Measurements from ENCODE around the gene ARID5B. TPM values are rescaled to one million over a fixed set of nuclear protein-coding genes. Genes with fewer than 3 reads are reported as not detected.

The ARID5B gene
- total RNA-seq, 1 donor from 2014 or later = 63.8 TPM

DNA sequence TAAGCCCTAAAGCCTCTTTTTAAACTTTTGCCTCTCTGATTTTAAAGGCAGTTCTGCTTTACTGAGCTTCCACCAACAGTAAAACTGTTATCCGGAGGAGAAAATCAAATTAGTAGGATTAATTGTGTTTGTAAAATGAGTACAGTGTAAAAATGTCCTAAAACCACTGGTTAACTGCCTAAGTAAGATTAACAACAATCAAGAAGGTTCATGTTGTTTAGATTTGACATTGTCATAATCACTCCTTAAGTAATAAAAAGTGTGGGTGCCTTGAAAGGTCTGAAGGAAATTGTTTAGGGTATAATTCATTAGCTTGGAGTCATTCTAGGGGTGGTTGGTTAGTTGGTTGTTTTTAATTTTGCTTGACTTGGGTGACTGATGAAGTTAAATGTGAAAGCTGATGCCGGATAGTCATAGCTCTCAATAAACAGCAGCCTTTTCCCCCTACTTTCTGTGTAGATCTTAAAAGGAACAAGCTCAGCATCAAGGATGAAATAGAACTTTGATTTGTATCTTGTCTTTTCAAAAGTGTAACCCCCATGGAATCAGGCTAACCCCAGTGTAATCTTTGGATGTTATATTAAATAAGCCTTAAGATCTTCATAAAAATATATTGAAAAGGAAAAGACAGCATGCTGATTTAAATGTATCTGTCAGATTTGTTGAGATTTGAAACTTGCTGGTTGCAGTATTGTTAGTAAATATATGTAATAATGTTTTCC is 148.3 kb downstream of the ARID5B start:
- intact Hi-C loops (cut with DNase I) = loop anchor here (10.0 kb wide), 1 partner anchor 195 kb away; no protein-coding TSS in a partner anchor
- ATAC-seq (no peak), DNase-seq (ENCODE audit: low spot score) (no peak)

DNA sequence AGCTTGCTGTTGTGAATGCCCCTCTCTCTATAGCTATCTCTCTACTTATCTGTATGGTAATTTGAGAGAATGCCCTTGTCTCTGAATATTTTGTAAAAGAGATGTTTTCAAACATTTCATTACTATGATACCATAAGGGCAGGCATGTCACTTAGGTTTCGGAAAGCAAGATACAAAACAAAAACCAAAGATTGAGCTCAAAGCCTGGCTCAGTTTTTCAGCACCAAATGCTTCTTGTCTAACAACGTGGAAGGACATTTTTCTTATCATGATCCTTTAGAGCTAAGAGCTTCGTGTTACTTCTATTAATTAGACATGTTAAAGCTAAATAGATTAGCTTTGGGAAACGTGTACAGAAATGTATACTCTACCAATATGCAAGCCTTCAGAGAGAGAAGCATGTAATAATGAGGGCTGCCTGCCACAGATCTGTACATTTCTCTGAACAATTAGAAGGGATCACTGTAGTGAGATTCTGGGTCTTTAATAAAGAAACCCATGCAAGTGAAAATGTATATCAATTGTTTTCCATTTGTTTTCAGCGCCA is 148.9 kb downstream of the ARID5B start:
- ATAC-seq (no peak), DNase-seq (ENCODE audit: low spot score) (no peak)
- intact Hi-C loops (cut with DNase I) = no loop called here

GRCh38 chr10:62050893-62051433 is 149.5 kb downstream of the ARID5B start:
- ATAC-seq (peak; percentile 29), DNase-seq (ENCODE audit: low spot score) (no peak)
- intact Hi-C loops (cut with DNase I) = no loop called here

DNA sequence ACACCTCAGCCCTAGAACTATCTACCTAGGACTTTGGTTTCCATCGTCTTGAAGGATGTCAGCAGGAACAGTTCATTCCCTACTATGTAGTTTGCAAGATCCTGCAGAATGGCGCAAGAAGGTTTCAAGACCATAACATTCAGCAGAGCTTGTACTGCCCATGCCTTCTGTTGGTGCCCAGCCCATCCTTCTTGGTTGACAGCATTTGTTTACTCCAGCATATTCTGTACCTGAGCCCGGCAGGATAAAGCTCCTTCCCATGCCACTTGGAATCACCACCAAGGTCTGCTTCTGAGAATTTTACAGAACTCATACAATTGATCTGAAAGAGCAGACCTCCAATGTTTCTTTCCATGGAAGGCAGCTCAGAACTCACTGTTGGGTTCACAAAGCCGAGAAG is 150.8 kb downstream of the ARID5B start:
- DNase-seq (ENCODE audit: low spot score) (no peak), ATAC-seq (no peak)
- intact Hi-C loops (cut with DNase I) = no loop called here

DNA sequence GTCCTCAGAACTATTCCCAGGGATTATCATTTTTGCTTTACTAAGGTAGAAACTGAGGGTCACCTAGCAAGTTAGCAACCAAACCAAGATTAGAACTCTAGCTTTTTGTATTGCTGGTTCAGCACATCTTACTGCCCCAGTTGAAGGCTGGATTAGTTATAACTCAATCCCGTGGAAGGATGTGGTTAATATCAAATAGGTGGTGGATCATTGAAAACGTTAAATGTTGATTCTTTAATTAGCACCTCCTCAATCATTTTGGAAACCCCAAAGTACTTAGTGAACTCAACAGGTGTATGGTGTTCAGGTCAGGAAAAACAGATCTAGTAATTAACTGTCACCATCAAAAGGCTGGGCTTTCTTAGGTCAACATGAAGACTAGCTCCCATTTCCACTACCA is 152.4 kb downstream of the ARID5B start:
- intact Hi-C loops (cut with DNase I) = no loop called here
- no peak for ATAC-seq
- no peak for DNase-seq (ENCODE audit: low spot score)

DNA sequence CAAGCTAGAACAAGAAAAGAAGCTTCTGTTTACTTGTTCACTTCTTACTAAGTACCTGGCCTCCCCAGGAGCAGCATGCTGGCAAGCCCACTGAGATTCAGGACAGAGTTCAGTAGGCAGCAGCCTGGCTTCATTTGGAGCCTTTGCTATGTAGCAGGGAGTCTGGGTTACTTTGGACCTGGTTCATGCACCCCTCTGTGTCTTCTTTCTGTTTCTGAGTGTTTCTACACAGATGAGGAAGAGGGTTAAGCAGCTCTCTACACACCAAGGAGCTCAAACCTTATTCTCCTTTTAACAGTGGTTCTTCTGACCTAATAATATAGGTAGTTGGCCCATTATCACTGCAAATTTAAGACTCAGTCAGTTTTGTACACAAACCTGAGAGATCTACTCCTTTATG is 152.9 kb downstream of the ARID5B start:
- intact Hi-C loops (cut with DNase I) = no loop called here
- ATAC-seq = no peak
- DNase-seq (ENCODE audit: low spot score) = no peak

- no peak for ATAC-seq
- DNase-seq (ENCODE audit: low spot score) = no peak
- intact Hi-C loops (cut with DNase I) = no loop called here
These were observed 153.3 kb downstream of the ARID5B start for GRCh38 chr10:62054830-62055229.

- intact Hi-C loops (cut with DNase I) = no loop called here
- no peak for DNase-seq (ENCODE audit: low spot score)
- no peak for ATAC-seq
These were observed 154.7 kb downstream of the ARID5B start for GRCh38 chr10:62056219-62056618.

DNA sequence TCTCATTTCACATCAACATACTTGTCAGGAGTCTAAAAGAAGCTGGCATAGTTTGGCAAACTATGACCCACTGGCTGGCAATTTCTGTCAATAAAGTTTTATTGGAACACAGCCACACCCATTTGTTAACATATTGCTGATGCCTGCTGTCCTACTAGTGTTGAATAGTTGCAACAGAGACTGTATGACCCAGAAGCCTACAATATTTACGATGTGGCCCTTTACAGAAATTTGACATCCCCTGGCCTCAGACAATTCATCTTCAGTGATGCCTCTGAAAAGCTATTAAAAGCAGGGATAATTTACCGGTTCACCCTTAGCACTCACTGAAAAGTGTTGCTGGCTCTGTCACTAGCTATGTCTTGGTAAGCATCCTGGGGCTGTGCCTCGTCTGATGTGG is 155.2 kb downstream of the ARID5B start:
- ATAC-seq (peak; percentile 6), DNase-seq (ENCODE audit: low spot score) (no peak)
- intact Hi-C loops (cut with DNase I) = no loop called here

- ATAC-seq (peak; percentile 83), DNase-seq (ENCODE audit: low spot score) (no peak)
- intact Hi-C loops (cut with DNase I) = no loop called here
These were observed 155.9 kb downstream of the ARID5B start for GRCh38 chr10:62057359-62057758.

GRCh38 chr10:62057850-62058249 is 156.4 kb downstream of the ARID5B start:
- intact Hi-C loops (cut with DNase I) = no loop called here
- DNase-seq (ENCODE audit: low spot score) = no peak
- ATAC-seq = no peak

DNA sequence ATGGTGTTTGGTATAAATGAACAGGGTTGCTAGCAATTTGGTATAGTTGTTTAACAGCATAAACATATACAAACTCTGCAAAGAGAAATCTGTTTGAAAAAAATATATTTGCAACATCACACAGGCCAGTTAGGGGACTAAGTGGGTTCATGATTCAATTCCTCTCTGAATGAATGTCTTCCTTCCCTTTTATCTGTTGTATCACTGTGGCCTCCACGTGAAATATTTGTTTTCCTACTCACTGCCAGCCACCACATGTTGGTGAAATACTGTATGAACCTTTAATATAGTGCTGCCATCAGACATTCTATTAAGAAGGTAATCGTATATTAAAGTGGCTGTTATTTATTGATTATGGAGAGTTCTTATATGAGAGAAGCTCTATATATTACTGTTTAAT is 157.0 kb downstream of the ARID5B start:
- intact Hi-C loops (cut with DNase I) = no loop called here

GRCh38 chr10:62058896-62059216 is 157.4 kb downstream of the ARID5B start:
- intact Hi-C loops (cut with DNase I) = no loop called here
- no peak for DNase-seq (ENCODE audit: low spot score)
- no peak for ATAC-seq

More for the DNA sequence above, 157.0 kb downstream of the ARID5B start:
- DNase-seq (ENCODE audit: low spot score) (no peak), ATAC-seq (no peak)

GRCh38 chr10:62059217-62059920 is 157.9 kb downstream of the ARID5B start:
- DNase-seq (ENCODE audit: low spot score) = no peak
- intact Hi-C loops (cut with DNase I) = no loop called here

DNA sequence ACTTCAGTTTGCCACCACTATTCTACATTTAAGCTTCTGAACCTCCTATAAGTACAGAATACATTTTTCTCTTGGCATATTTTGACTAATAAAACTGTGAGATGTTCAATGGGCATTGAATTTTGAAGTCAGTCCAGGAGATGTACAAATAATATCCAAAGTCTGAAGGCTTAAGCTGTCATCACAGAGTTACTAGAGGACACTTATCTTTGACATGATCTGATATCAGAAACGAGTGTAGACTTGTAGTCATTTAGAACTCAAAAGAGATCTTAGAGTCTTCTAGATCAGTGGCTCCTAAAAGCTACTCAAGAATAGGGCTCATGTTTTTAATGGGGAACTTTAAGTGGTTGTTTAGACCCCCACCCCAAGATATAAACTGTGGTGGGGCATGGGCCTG is 160.5 kb downstream of the ARID5B start:
- DNase-seq (ENCODE audit: low spot score) = no peak
- no peak for ATAC-seq
- intact Hi-C loops (cut with DNase I) = no loop called here

More at GRCh38 chr10:62059217-62059920, 157.9 kb downstream of the ARID5B start:
- ATAC-seq = no peak

GRCh38 chr10:62062752-62063512 is 161.4 kb downstream of the ARID5B start:
- intact Hi-C loops (cut with DNase I) = no loop called here
- ATAC-seq = no peak
- DNase-seq (ENCODE audit: low spot score) = no peak

DNA sequence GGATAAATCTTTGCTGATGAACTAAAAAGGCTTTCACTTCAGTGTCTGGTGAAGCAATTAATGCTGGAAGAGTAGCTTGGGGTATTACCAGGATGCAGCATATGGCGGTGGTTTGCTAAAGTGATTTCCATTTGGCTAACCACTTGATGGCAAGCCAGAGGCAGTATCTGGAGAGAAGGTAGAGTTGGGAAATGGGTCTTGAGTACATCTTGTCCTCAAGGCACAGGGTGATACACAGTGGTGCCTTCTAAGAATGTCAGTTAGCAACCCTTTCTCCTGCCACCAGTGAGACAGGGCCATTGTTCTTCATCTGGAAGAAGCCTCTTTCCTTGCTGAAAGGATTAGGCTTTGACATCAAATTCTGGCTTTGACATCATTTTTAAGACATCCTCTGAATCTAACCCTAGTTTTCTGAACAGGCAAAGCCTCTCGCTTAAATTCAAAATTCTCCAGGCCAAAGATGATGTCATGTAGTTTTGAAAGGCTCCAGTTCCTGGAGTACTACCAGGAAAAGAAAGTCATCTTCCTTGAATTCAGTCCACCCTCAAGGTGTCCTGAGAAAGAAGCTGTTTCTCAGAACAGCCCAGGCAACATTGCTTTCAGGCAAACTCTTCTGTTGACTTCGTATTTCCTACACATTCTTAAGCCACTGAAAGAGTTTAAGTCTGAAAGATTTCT is 162.4 kb downstream of the ARID5B start:
- DNase-seq (ENCODE audit: low spot score) (no peak), ATAC-seq (peak; percentile 83)
- intact Hi-C loops (cut with DNase I) = no loop called here

- ATAC-seq (no peak), DNase-seq (ENCODE audit: low spot score) (no peak)
- intact Hi-C loops (cut with DNase I) = no loop called here
These were observed 166.1 kb downstream of the ARID5B start for GRCh38 chr10:62067560-62067959.

- DNase-seq (ENCODE audit: low spot score) (no peak), ATAC-seq (no peak)
- intact Hi-C loops (cut with DNase I) = no loop called here
These were observed 167.0 kb downstream of the ARID5B start for GRCh38 chr10:62068464-62068863.
